Liver (tissue), 9 donors: ENCODE results near the gene ZNF677. TPM values are rescaled to one million over a fixed set of nuclear protein-coding genes. Genes with fewer than 3 reads are reported as not detected.

Experiments
- DNase-seq: peaks from one replicate; pipeline ENCODE4 v3.0.0-alpha.2; 2017; ENCODE audit warnings: low spot score
- H3K27ac ChIP-seq, 2 donors: one replicate each; pipeline ENCODE4 v1.7.0; 2013; ENCODE audit warnings: inconsistent platforms in 2 of 2, low read length in 2 of 2, control low read depth in 1 of 2, low read depth in 1 of 2, mild to moderate bottlenecking in 1 of 2
- H3K27me3 ChIP-seq, 4 donors: one replicate each; pipeline versions ENCODE4 v1.6.1 to v1.7.0; 2013; ENCODE audit warnings: low read length in 3 of 4, inconsistent platforms in 1 of 4, mild to moderate bottlenecking in 1 of 4, moderate library complexity in 1 of 4; ENCODE audit not compliant: control insufficient read depth in 4 of 4, insufficient read depth in 4 of 4
- H3K36me3 ChIP-seq, 4 donors: one replicate each; pipeline versions ENCODE4 v1.6.1 to v1.7.0; 2013; ENCODE audit warnings: low read length in 3 of 4, mild to moderate bottlenecking in 3 of 4, low read depth in 1 of 4, moderate library complexity in 1 of 4; ENCODE audit not compliant: control insufficient read depth in 4 of 4, insufficient read depth in 3 of 4
- H3K4me1 ChIP-seq, 4 donors: one replicate each; pipeline versions ENCODE4 v1.6.1 to v1.7.0; 2013; ENCODE audit warnings: low read length in 3 of 4, mild to moderate bottlenecking in 3 of 4, moderate library complexity in 1 of 4; ENCODE audit not compliant: control insufficient read depth in 4 of 4, insufficient read depth in 4 of 4
- H3K4me3 ChIP-seq, 3 donors: one replicate each; pipeline versions ENCODE4 v1.6.1 to v1.7.0; 2013; ENCODE audit warnings: low read length in 3 of 3, control low read depth in 1 of 3, low read depth in 1 of 3, mild to moderate bottlenecking in 1 of 3
- H3K9ac ChIP-seq, 2 donors: one replicate each; pipeline ENCODE4 v1.7.0; 2013; ENCODE audit warnings: low read length in 2 of 2, mild to moderate bottlenecking in 2 of 2, moderate library complexity in 2 of 2, control low read depth in 1 of 2, low read depth in 1 of 2
- H3K9me3 ChIP-seq, 4 donors: one replicate each; pipeline versions ENCODE4 v1.6.1 to v1.7.0; 2013; ENCODE audit warnings: low read length in 3 of 4; ENCODE audit not compliant: control insufficient read depth in 4 of 4
- ATF3 ChIP-seq: IDR thresholded peaks from 2 replicates; pipeline ENCODE4 v1.6.1; 2016; ENCODE audit warnings: antibody characterized with exemption
- CTCF ChIP-seq: fragments of 150-350 bp; IDR thresholded peaks from 2 replicates; pipeline ENCODE4 v1.5.1; 2017; ENCODE audit warnings: improper control_type of control experiment, low read depth, low read length; ENCODE audit not compliant: missing input control
- EGR1 ChIP-seq, 2 donors: IDR thresholded peaks; 2 replicates each; pipeline ENCODE4 v1.6.1; 2016 to 2018; ENCODE audit warnings: antibody characterized with exemption in 2 of 2, low read depth in 2 of 2
- FOXA1 ChIP-seq: IDR thresholded peaks from 2 replicates; pipeline ENCODE4 v1.6.1; 2016; ENCODE audit warnings: antibody characterized with exemption
- FOXA2 ChIP-seq: IDR thresholded peaks from 2 replicates; pipeline ENCODE4 v1.6.1; 2016; ENCODE audit warnings: antibody characterized with exemption
- HNF4A ChIP-seq, 2 donors: conservative IDR thresholded peaks; 2 replicates each; pipeline ENCODE4 v1.6.1; 2016; ENCODE audit warnings: antibody characterized with exemption in 2 of 2, mild to moderate bottlenecking in 2 of 2
- JUND ChIP-seq, 2 donors: IDR thresholded peaks; 2 replicates each; pipeline ENCODE4 v1.6.1; 2016; ENCODE audit warnings: antibody characterized with exemption in 2 of 2
- MAX ChIP-seq: IDR thresholded peaks from 2 replicates; pipeline ENCODE4 v1.6.1; 2016; ENCODE audit warnings: antibody characterized with exemption
- NR2F2 ChIP-seq: IDR thresholded peaks from 2 replicates; pipeline ENCODE4 v1.6.1; 2016; ENCODE audit warnings: antibody characterized with exemption
- RAD21 ChIP-seq, 2 donors: IDR thresholded peaks; 2 replicates each; pipeline ENCODE4 v1.6.1; 2016; ENCODE audit warnings: antibody characterized with exemption in 2 of 2, mild to moderate bottlenecking in 2 of 2
- REST ChIP-seq: IDR thresholded peaks from 2 replicates; pipeline ENCODE4 v1.6.1; 2016; ENCODE audit warnings: antibody characterized with exemption, mild to moderate bottlenecking
- RXRA ChIP-seq, 2 donors: IDR thresholded peaks; 2 replicates each; pipeline ENCODE4 v1.6.1; 2017 to 2018; ENCODE audit warnings: antibody characterized with exemption in 2 of 2, mild to moderate bottlenecking in 1 of 2
- SP1 ChIP-seq: IDR thresholded peaks from 2 replicates; pipeline ENCODE4 v1.6.1; 2018; ENCODE audit warnings: antibody characterized with exemption, mild to moderate bottlenecking
- TAF1 ChIP-seq: conservative IDR thresholded peaks from 2 replicates; pipeline ENCODE4 v1.6.1; 2016; ENCODE audit warnings: antibody characterized with exemption, mild to moderate bottlenecking
- YY1 ChIP-seq: IDR thresholded peaks from 2 replicates; pipeline ENCODE4 v1.6.1; 2016; ENCODE audit warnings: antibody characterized with exemption, mild to moderate bottlenecking
- ZBTB33 ChIP-seq: IDR thresholded peaks from 2 replicates; pipeline ENCODE4 v1.6.1; 2016; ENCODE audit warnings: antibody characterized with exemption
- WGBS: extraction: QIAGEN DNeasy Blood & Tissue Kit; methylation state at CpG from one replicate; pipeline ENCODE4 v1.1.7; 2013; 5-methylcytosine and 5-hydroxymethylcytosine counted together
- polyA plus RNA-seq, 2 donors: library from polyadenylated mRNA; stranded (reverse) in 1 of 2; unstranded in 1 of 2; fragments of 200-250 nt in 1 of 2; fragments of >200 nt in 1 of 2; fragmentation: Nextera tagmentation in 1 of 2; extraction: Ambion mirVana in 1 of 2; gene quantifications; one replicate each; pipeline versions ENCODE4 v1.2.1 to v1.2.3, GENCODE V29; 2013 to 2015
- total RNA-seq, 2 donors: library from RNA; depleted of rRNA; stranded (reverse); fragments of >200 nt; gene quantifications; one replicate each; pipeline ENCODE4 v1.2.3, GENCODE V29; 2014
- donor health status: healthy.
- donor health status: healthy.
- donor health status: healthy.
- donor health status: healthy.
- donor health status: healthy.

Gene ZNF677
- total and polyA plus RNA-seq, 4 donors: 1.0 to 6.8 (median 1.5) TPM

GRCh38 chr19:53246498-53246897 lies 8.2 kb downstream of the ZNF677 start:
- no peaks in the 10 kb centered on the region for H3K4me1 ChIP-seq
- no peak for DNase-seq
- TF ChIP-seq FOXA2 (no peak), JUND (IDR thresholded peaks at IDR 0.05) (no peak), RAD21 (IDR thresholded peaks at IDR 0.05) (no peak), YY1 (no peak), CTCF (no peak), HNF4A (conservative IDR thresholded peaks at IDR 0.05) (no peak), ATF3 (no peak), TAF1 (no peak), REST (no peak), NR2F2 (no peak)
- H3K36me3 ChIP-seq: peaks cover 0 to 9% (median 4%) of the 10 kb centered on the region in 4 donors
- no peak overlapping the region for H3K4me3 ChIP-seq
- no peaks in the 10 kb centered on the region for H3K27me3 ChIP-seq
- no peak overlapping the region for H3K27ac ChIP-seq
- no peak overlapping the region for H3K9ac ChIP-seq
- WGBS: 82% methylated on average over 1 of the region's 1 CpG
- H3K9me3 ChIP-seq: peaks cover 22 to 43% (median 25%) of the 10 kb centered on the region in 4 donors

GRCh38 chr19:53237114-53237777 lies 17.4 kb downstream of the ZNF677 start:
- Histone ChIP-seq H3K4me1 (no peaks in the 10 kb centered on the region), H3K9ac (no peak overlapping the region), H3K9me3 (peaks cover 40 to 69% (median 55%) of the 10 kb centered on the region in 4 donors), H3K27me3 (no peaks in the 10 kb centered on the region), H3K27ac (no peak overlapping the region), H3K36me3 (peaks cover 0 to 7% (median 2%) of the 10 kb centered on the region in 4 donors), H3K4me3 (peak overlapping the region in 2 of 3 donors; percentile 32 to 59)
- DNase-seq: no peak
- TF ChIP-seq FOXA2 (no peak), EGR1 (IDR thresholded peaks at IDR 0.05; ENCODE audit: low read depth in 2 of 2) (no peak), YY1 (no peak), MAX (no peak), ZBTB33 (no peak), CTCF (no peak), FOXA1 (no peak), REST (no peak), JUND (IDR thresholded peaks at IDR 0.05) (no peak), SP1 (no peak), ATF3 (no peak), RXRA (IDR thresholded peaks at IDR 0.05) (no peak)
- 91% methylated on average over 4 of the region's 4 CpGs for WGBS
